Small intestine (tissue), 7 donors: ENCODE data around the gene ANKRD44. TPM values are rescaled to one million over a fixed set of nuclear protein-coding genes. Genes with fewer than 3 reads are reported as not detected.
A peak's percentile ranks its signal among the peaks of the same experiment; 100 is the strongest.

ENCODE experiments used
- DNase-seq, 2 donors: peaks; one replicate each; pipeline versions ENCODE4 v3.0.0 to v3.0.0-alpha.2; 2013
- FAIRE-seq: peaks from 2 replicates; lab custom pipeline; 2012; peaks lifted over from hg19 to GRCh38; lab: Jason Lieb, UNC
- H3K27ac ChIP-seq, 3 donors: one replicate each; pipeline ENCODE4 v1.5.1; 2013; ENCODE audit warnings: low read length in 2 of 3, mild to moderate bottlenecking in 2 of 3, control low read depth in 1 of 3, inconsistent platforms in 1 of 3, low read depth in 1 of 3, moderate library complexity in 1 of 3
- H3K27me3 ChIP-seq, 3 donors: one replicate each; pipeline ENCODE4 v1.6.1; 2013; ENCODE audit warnings: low read length in 3 of 3, inconsistent platforms in 1 of 3; ENCODE audit not compliant: control insufficient read depth in 3 of 3, insufficient read depth in 3 of 3
- H3K36me3 ChIP-seq, 3 donors: one replicate each; pipeline ENCODE4 v1.6.1; 2013; ENCODE audit warnings: low read length in 3 of 3, inconsistent platforms in 1 of 3, low read depth in 1 of 3, mild to moderate bottlenecking in 1 of 3, moderate library complexity in 1 of 3; ENCODE audit not compliant: control insufficient read depth in 3 of 3, insufficient read depth in 2 of 3
- H3K4me1 ChIP-seq, 3 donors: one replicate each; pipeline ENCODE4 v1.6.1; 2013; ENCODE audit warnings: low read length in 2 of 3, inconsistent platforms in 1 of 3, low read depth in 1 of 3, mild to moderate bottlenecking in 1 of 3, moderate library complexity in 1 of 3; ENCODE audit not compliant: control insufficient read depth in 3 of 3, insufficient read depth in 2 of 3
- H3K4me3 ChIP-seq, 3 donors: one replicate each; pipeline ENCODE4 v1.5.1; 2013; ENCODE audit warnings: low read length in 3 of 3, control low read depth in 1 of 3, inconsistent platforms in 1 of 3, low read depth in 1 of 3, mild to moderate bottlenecking in 1 of 3, moderate library complexity in 1 of 3
- H3K9me3 ChIP-seq, 2 donors: one replicate each; pipeline ENCODE4 v1.6.1; 2013; ENCODE audit warnings: low read depth in 1 of 2, low read length in 1 of 2; ENCODE audit not compliant: control insufficient read depth in 2 of 2, insufficient read depth in 1 of 2
- WGBS, 3 donors: extraction: QIAGEN DNeasy Blood & Tissue Kit; methylation state at CpG; one replicate each; pipeline ENCODE4 v1.1.7; 2013; 5-methylcytosine and 5-hydroxymethylcytosine counted together
- polyA plus RNA-seq, 4 donors: library from polyadenylated mRNA; stranded (reverse) in 3 of 4; unstranded in 1 of 4; fragments of 200-250 nt in 3 of 4; fragments of 120-200 nt in 1 of 4; gene quantifications; one replicate each; pipeline versions ENCODE4 v1.2.1 to v1.2.3, GENCODE V29; 2013
- donor health status: healthy with polysubstance abuse.
- donor health status: control.
- donor health status: control.
- donor health status: Bipolar disorder and iron deficiency.
- donor health status: healthy.

The ANKRD44 gene
- polyA plus RNA-seq, 4 donors: 0.89 to 5.2 (median 1.7) TPM

DNA sequence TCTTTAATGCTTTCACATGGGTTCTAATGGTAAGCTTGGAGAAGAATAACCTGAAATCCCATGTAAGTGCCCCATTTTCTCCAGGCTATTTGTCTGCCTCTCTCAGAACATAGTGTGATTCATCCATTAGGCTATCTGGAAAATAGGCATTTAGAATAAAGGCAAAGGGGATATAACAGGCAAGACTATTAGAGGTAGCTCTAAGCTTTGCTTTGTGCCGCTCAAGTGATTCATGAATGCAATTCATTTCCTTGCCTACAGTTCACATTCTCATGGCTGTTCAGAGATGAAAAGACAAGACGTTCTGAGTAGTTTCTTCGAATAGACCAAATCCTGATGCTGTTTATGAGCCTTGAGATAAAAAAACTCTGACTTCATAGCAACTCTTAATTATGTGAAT, 101.7 kb downstream of the ANKRD44 start:
- Histone ChIP-seq H3K36me3 (no peaks in the 10 kb centered on the region), H3K27me3 (no peaks in the 10 kb centered on the region), H3K4me3 (no peak overlapping the region), H3K9me3 (no peaks in the 10 kb centered on the region), H3K27ac (no peak overlapping the region), H3K4me1 (peaks cover 0 to 2% (median 0%) of the 10 kb centered on the region in 3 donors)
- FAIRE-seq: no peak
- 15 to 19% (median 18%) methylated on average over 3 of the region's 3 CpGs for WGBS, 3 donors
- DNase-seq: peak in 1 of 2 donors; percentile 28

DNA sequence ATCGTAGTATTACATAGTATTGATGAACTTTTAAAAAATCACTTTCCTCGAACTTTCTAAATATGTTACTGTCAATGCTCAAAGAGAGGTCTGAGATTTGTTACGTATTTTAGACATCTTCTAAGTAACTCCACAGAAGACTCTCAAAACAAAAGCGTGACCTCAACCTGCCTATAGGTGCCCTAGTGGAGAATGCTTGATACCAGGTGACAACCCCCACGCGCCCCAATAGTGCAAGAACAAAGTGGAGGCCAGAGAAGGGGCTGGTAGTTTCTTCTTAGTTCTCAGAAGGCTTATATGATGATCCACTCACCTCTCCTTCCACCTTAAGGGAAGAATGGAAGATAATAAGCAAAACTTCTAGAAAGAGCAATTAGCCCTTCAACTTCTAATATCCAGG, 102.6 kb downstream of the ANKRD44 start:
- FAIRE-seq (no peak), DNase-seq (no peak)
- 75 to 78% (median 77%) methylated on average over 6 of the region's 6 CpGs for WGBS, 3 donors
- peak overlapping the region in 1 of 3 donors; percentile 47 for H3K27ac ChIP-seq
- no peaks in the 10 kb centered on the region for H3K27me3 ChIP-seq
- no peaks in the 10 kb centered on the region for H3K4me1 ChIP-seq
- no peak overlapping the region for H3K4me3 ChIP-seq
- no peaks in the 10 kb centered on the region for H3K9me3 ChIP-seq
- no peaks in the 10 kb centered on the region for H3K36me3 ChIP-seq

DNA sequence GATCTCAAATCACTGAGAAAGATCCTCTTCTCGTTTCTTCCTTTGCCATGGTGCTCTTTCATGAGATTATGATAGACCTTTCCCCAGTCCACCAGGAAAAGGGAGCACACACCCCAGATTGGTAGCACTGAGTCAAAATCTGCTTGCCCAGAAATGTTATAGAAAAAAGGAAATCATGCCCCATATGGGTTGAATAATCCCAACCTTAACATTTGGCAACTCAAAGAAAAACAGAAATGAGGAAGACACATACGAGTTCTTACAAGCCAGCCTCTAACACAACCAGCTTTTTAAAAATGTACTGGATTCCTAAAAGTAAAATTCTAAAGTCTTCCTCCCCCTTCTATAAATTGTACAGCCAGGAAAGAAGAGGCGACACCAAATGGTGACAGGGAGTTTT, 103.0 kb downstream of the ANKRD44 start:
- Histone ChIP-seq H3K27me3 (no peaks in the 10 kb centered on the region), H3K36me3 (no peaks in the 10 kb centered on the region), H3K4me1 (no peaks in the 10 kb centered on the region), H3K9me3 (no peaks in the 10 kb centered on the region), H3K27ac (peak overlapping the region in 1 of 3 donors; percentile 67), H3K4me3 (no peak overlapping the region)
- 77 to 90% (median 88%) methylated on average over 3 of the region's 3 CpGs for WGBS, 3 donors
- DNase-seq: no peak
- FAIRE-seq: no peak

DNA sequence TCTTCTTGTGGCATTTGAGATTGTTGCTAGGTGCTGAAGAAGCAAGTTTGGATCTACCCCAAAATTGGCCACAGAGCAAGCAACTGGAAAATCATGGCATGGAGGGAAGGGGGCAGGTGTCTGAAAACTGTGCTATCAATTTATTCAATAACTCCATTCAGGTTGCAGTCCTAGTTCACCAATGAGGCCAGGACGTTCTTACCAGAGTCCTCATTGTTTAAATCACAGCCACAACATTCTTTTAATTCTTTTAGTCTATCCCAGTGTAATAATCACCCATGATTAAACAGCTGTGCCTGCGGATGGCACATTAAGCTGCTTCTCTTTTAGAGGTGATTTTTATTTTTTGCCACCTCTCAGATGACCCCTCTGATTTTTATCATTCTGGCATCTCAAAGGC, 103.5 kb downstream of the ANKRD44 start:
- WGBS, 3 donors: 71 to 77% (median 71%) methylated on average over 2 of the region's 2 CpGs
- H3K27ac ChIP-seq: peak overlapping the region in 1 of 3 donors; percentile 40
- H3K9me3 ChIP-seq: no peaks in the 10 kb centered on the region
- no peaks in the 10 kb centered on the region for H3K36me3 ChIP-seq
- DNase-seq (no peak), FAIRE-seq (no peak)
- H3K27me3 ChIP-seq: no peaks in the 10 kb centered on the region
- H3K4me1 ChIP-seq: no peaks in the 10 kb centered on the region
- no peak overlapping the region for H3K4me3 ChIP-seq

DNA sequence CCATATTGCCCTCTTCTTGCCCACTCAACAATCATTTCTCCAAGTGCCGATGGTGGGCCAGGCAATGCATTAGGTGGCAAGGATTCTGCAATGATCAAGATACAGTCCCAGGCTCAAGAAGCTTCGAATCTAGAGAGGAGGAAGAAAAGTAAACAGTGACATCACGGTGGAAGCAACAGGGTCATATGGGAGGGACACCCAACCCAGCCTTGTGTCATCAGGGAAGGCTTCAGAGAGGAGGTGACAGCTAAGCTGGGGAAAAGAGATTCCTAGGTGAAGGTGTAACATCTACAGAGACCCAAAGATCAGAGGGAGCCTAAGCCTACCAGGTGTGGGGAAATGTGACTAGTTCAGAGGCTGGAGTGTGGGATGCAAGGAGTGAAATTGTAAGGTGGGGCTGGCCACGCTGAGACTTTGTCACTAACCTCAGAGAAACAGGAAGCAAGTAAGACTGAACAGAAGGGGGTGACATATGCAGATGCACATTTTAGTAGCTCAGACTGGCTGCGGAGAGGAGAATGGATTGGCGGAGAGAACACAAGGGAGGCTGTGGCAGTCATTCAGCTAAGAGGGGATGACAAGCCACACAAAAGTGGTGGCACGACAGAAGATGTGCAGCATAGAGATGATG, 104.9 kb downstream of the ANKRD44 start:
- Histone ChIP-seq H3K9me3 (no peaks in the 10 kb centered on the region), H3K4me1 (no peaks in the 10 kb centered on the region), H3K36me3 (no peaks in the 10 kb centered on the region), H3K27ac (peak overlapping the region in 1 of 3 donors; percentile 79), H3K27me3 (no peaks in the 10 kb centered on the region), H3K4me3 (no peak overlapping the region)
- FAIRE-seq: no peak
- DNase-seq: peak in 1 of 2 donors; percentile 43
- WGBS, 3 donors: 63 to 72% (median 64%) methylated on average over 7 of the region's 7 CpGs

DNA sequence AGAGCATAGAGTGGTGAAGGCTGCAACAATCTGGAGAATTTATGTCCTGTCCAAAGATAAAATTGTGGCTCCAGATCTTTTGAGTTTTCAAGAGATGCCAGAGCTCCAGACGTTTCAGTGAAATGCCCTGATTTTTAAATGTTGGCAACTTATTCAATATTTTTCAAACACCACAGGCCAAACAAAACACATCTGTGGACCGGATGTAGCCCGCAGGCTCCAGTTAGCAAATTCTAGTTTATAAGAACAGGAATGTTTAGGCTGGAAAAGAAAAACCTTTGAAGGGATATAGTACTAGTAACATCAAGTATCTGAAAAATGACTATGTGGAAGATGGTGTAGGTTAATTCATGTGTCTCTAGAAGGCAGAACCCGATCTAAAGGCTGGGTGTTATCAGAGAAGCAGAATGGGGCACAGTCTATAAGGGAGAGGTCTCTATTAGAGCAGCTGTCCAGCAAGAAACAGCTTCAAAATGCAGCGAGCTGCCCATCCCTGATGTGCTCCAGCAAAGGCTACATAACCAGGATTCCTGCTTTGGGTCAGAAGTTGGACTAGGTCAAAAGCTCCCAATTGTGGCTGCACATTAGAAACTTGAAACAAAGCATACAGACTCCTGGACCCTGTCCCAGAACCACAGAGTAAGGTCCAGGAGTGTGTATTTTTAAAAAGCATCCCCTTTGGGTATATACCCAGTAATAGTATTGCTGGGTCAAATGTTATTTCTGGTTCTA, 105.9 kb downstream of the ANKRD44 start:
- Histone ChIP-seq H3K27ac (peak overlapping the region in 1 of 3 donors; percentile 42), H3K9me3 (no peaks in the 10 kb centered on the region), H3K27me3 (no peaks in the 10 kb centered on the region), H3K36me3 (no peaks in the 10 kb centered on the region), H3K4me3 (no peak overlapping the region), H3K4me1 (no peaks in the 10 kb centered on the region)
- 64 to 84% (median 81%) methylated on average over 5 of the region's 5 CpGs for WGBS, 3 donors
- DNase-seq (no peak), FAIRE-seq (no peak)

DNA sequence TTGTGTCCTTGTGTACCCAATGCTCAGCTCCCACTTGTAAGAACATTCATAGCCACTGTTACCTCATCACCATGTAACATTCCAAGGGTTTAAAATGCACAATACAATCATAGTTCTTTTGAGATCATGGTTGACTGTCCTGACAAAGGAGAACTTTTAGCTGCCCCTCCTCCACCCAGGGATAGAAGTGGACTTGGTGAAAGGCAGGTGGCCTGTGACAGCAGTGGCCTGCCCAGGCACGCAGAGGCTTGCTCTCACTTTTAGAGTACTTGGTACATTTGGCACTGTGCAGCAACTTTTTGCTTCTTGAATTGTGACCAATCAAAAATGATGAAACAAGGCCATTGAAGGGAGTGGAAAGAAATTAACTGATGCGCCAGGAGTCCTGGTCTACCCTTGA, 108.7 kb downstream of the ANKRD44 start:
- H3K36me3 ChIP-seq: no peaks in the 10 kb centered on the region
- no peaks in the 10 kb centered on the region for H3K27me3 ChIP-seq
- no peak overlapping the region for H3K27ac ChIP-seq
- no peak for FAIRE-seq
- H3K4me3 ChIP-seq: no peak overlapping the region
- DNase-seq: no peak
- H3K9me3 ChIP-seq: no peaks in the 10 kb centered on the region
- 93 to 96% (median 93%) methylated on average over 2 of the region's 2 CpGs for WGBS, 3 donors
- no peaks in the 10 kb centered on the region for H3K4me1 ChIP-seq

DNA sequence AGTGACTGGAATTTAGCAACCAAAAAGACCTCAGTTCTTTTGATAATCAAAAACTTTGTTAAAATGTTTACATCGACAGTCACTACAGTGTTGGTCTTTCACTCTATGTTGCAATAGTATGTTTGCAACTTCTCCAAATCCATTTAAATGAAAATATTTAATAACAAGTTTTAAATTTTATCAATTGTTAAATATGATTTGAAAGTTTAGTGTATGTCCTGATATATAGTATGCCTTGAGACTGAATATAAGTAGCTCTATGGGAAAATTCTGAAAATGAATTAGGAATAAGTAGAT, 109.9 kb downstream of the ANKRD44 start:
- H3K36me3 ChIP-seq: no peaks in the 10 kb centered on the region
- no peaks in the 10 kb centered on the region for H3K4me1 ChIP-seq
- H3K27ac ChIP-seq: no peak overlapping the region
- no peaks in the 10 kb centered on the region for H3K27me3 ChIP-seq
- 75 to 90% (median 87%) methylated on average over 1 of the region's 1 CpG for WGBS, 3 donors
- H3K9me3 ChIP-seq: no peaks in the 10 kb centered on the region
- H3K4me3 ChIP-seq: no peak overlapping the region
- no peak for FAIRE-seq
- DNase-seq: no peak
